Esophagus muscularis mucosa (tissue), 4 donors: ENCODE results near the gene PPP1R16B. TPM values are rescaled to one million over a fixed set of nuclear protein-coding genes. Genes with fewer than 3 reads are reported as not detected.
A peak's percentile ranks its signal among the peaks of the same experiment; 100 is the strongest.

ENCODE experiments used
- DNase-seq: peaks from one replicate; pipeline ENCODE4 v3.0.0-alpha.2; 2017; ENCODE audit errors: extremely low spot score
- H3K27ac ChIP-seq, 4 donors: fragments of 200-600 bp; sonication (generic); replicated peaks in 1 of 4; 1 replicate in 3 of 4; 2 replicates in 1 of 4; pipeline ENCODE4 v1.5.1; 2016 to 2019; ENCODE audit warnings: mild to moderate bottlenecking in 1 of 4
- H3K27me3 ChIP-seq, 4 donors: fragments of 200-600 bp; sonication (generic); one replicate each; pipeline versions ENCODE4 v1.5.1 to v1.6.0; 2016 to 2019
- H3K36me3 ChIP-seq, 4 donors: fragments of 200-600 bp; sonication (generic); one replicate each; pipeline ENCODE4 v1.5.1; 2016 to 2019
- H3K4me1 ChIP-seq, 4 donors: fragments of 200-600 bp; sonication (generic); one replicate each; pipeline ENCODE4 v1.5.1; 2016 to 2019
- H3K4me3 ChIP-seq, 4 donors: fragments of 200-600 bp; sonication (generic); 1 replicate in 2 of 4; 2 replicates in 2 of 4; pipeline ENCODE4 v1.5.1; 2016 to 2019; ENCODE audit warnings: mild to moderate bottlenecking in 4 of 4, moderate library complexity in 1 of 4
- H3K9me3 ChIP-seq, 4 donors: fragments of 200-600 bp; sonication (generic); 1 replicate in 3 of 4; 2 replicates in 1 of 4; pipeline ENCODE4 v1.5.1; 2016 to 2019
- CTCF ChIP-seq, 3 experiments: fragments of 200-600 bp in 2 of 3; fragments of 450-650 bp in 1 of 3; sonication (generic) in 2 of 3; IDR thresholded peaks; one replicate each; pipeline ENCODE4 v1.5.1; 2017 to 2019; ENCODE audit warnings: antibody characterized with exemption in 3 of 3, mild to moderate bottlenecking in 2 of 3, moderate library complexity in 1 of 3
- EP300 ChIP-seq: sonication (generic); formaldehyde crosslinking; IDR thresholded peaks from one replicate; pipeline ENCODE4 v1.6.1; 2017; ENCODE audit warnings: antibody characterized with exemption
- POLR2A ChIP-seq: fragments of 450-650 bp; IDR thresholded peaks from one replicate; pipeline ENCODE4 v1.6.1; 2017; ENCODE audit warnings: antibody characterized with exemption, moderate library complexity, mild to moderate bottlenecking, low read depth
- POLR2AphosphoS5 ChIP-seq, 2 donors: sonication (generic); formaldehyde crosslinking; IDR thresholded peaks; one replicate each; pipeline ENCODE4 v1.6.1; 2017; ENCODE audit warnings: antibody characterized with exemption in 2 of 2
- WGBS: methylation state at CpG from one replicate; pipeline ENCODE4 v1.1.5; 2018; 5-methylcytosine and 5-hydroxymethylcytosine counted together
- intact Hi-C: fragments of 100-400 bp; cut with DNase I; formaldehyde crosslinking; loops from one replicate; pipeline ENCODE4 v1.15.1; 2023
- total RNA-seq, 4 donors: library from RNA; depleted of rRNA; stranded (reverse); fragments of >200 nt; gene quantifications; one replicate each; pipeline versions ENCODE4 v1.1.0 to v1.2.1, GENCODE V29; 2016

The PPP1R16B gene
- total RNA-seq, 4 donors from 2014 or later = 3.7 to 12.1 (median 6.8) TPM

- 1% methylated on average over 48 of the region's 95 CpGs for WGBS
Measured at GRCh38 chr20:38926142-38926933, 120.8 kb downstream of the PPP1R16B start, which contains the start of gene FAM83D. Gene FAM83D, plus strand, starts transcription at chr20:38926417. Its CDS starts 26 bp downstream, at chr20:38926443.

GRCh38 chr20:38926934-38927616, 121.6 kb downstream of the PPP1R16B start:
- Histone ChIP-seq H3K27me3 (no peaks in the 10 kb centered on the region), H3K4me1 (peaks cover 16 to 45% (median 21%) of the 10 kb centered on the region in 4 donors), H3K9me3 (no peaks in the 10 kb centered on the region), H3K27ac (peak overlapping the region; percentile 77 to 91 (median 85)), H3K4me3 (peak overlapping the region; percentile 67 to 92 (median 78)), H3K36me3 (no peaks in the 10 kb centered on the region)
- WGBS = 12% methylated on average over 13 of the region's 27 CpGs
- intact Hi-C loops = loop anchor here (2.0 to 10.0 kb wide), 2 partner anchors 122 to 158 kb away; no protein-coding TSS in a partner anchor
- no peak for TF ChIP-seq POLR2AphosphoS5 (IDR thresholded peaks at IDR 0.05)
- TF ChIP-seq EP300 = no peak
- no peak for TF ChIP-seq CTCF (IDR thresholded peaks at IDR 0.05)
- TF ChIP-seq POLR2A = no peak
- DNase-seq = no peak

More at GRCh38 chr20:38926142-38926933, 120.8 kb downstream of the PPP1R16B start, which contains the start of gene FAM83D:
- DNase-seq = peak; percentile 98
- Histone ChIP-seq H3K27ac (peak within 1 kb of the TSS; percentile 77 to 91 (median 85)), H3K4me1 (peaks cover 16 to 38% (median 21%) of the 10 kb centered on the region in 4 donors), H3K9me3 (no peaks in the 10 kb centered on the region), H3K4me3 (peak within 1 kb of the TSS; percentile 67 to 92 (median 78)), H3K27me3 (peaks cover 0 to under 1% (median 0%) of the 10 kb centered on the region in 4 donors), H3K36me3 (peaks cover 0 to 4% (median 0%) of the 10 kb centered on the region in 4 donors)
- peak in 1 of 3 experiments; percentile 13 for TF ChIP-seq CTCF (IDR thresholded peaks at IDR 0.05)
- peak; percentile 89 to 99 for TF ChIP-seq POLR2AphosphoS5 (IDR thresholded peaks at IDR 0.05)
- no peak for TF ChIP-seq EP300
- TF ChIP-seq POLR2A = peak; percentile 89
- intact Hi-C loops = loop anchor here (2.0 to 10.0 kb wide), 2 partner anchors 122 to 158 kb away; no protein-coding TSS in a partner anchor

GRCh38 chr20:38927902-38928578, 122.5 kb downstream of the PPP1R16B start:
- Histone ChIP-seq H3K27me3 (no peaks in the 10 kb centered on the region), H3K27ac (peak overlapping the region; percentile 77 to 91 (median 85)), H3K4me3 (peak overlapping the region; percentile 67 to 92 (median 78)), H3K36me3 (no peaks in the 10 kb centered on the region), H3K9me3 (no peaks in the 10 kb centered on the region), H3K4me1 (peaks cover 16 to 53% (median 21%) of the 10 kb centered on the region in 4 donors)
- no peak for DNase-seq
- WGBS = 65% methylated on average over 3 of the region's 5 CpGs
- TF ChIP-seq EP300 = no peak
- peak in 1 of 2 donors; percentile 52 for TF ChIP-seq POLR2AphosphoS5 (IDR thresholded peaks at IDR 0.05)
- intact Hi-C loops = loop anchor here (2.0 to 10.0 kb wide), 3 partner anchors 109 to 157 kb away; no protein-coding TSS in a partner anchor

GRCh38 chr20:38930242-38930569, 124.7 kb downstream of the PPP1R16B start:
- H3K9me3 ChIP-seq = no peaks in the 10 kb centered on the region
- intact Hi-C loops = no loop called here
- 93% methylated on average over 1 of the region's 1 CpG for WGBS

GRCh38 chr20:38931984-38932383, 126.5 kb downstream of the PPP1R16B start:
- H3K4me1 ChIP-seq = peaks cover 3 to 68% (median 15%) of the 10 kb centered on the region in 4 donors
- H3K27ac ChIP-seq = peak overlapping the region; percentile 77 to 91 (median 85)
- TF ChIP-seq POLR2AphosphoS5 (IDR thresholded peaks at IDR 0.05) (peak in 1 of 2 donors; percentile 18), CTCF (IDR thresholded peaks at IDR 0.05) (no peak), EP300 (no peak)
- no peaks in the 10 kb centered on the region for H3K27me3 ChIP-seq
- H3K36me3 ChIP-seq = peaks cover 0 to 11% (median 0%) of the 10 kb centered on the region in 4 donors
- intact Hi-C loops = no loop called here
- DNase-seq = no peak
- peak overlapping the region in 2 of 4 donors; percentile 5 to 22 for H3K4me3 ChIP-seq
- WGBS = 90% methylated on average over 4 of the region's 4 CpGs
- H3K9me3 ChIP-seq = no peaks in the 10 kb centered on the region

More at GRCh38 chr20:38930242-38930569, 124.7 kb downstream of the PPP1R16B start:
- H3K36me3 ChIP-seq = no peaks in the 10 kb centered on the region
- peak overlapping the region; percentile 67 to 92 (median 78) for H3K4me3 ChIP-seq
- peaks cover 16 to 64% (median 22%) of the 10 kb centered on the region in 4 donors for H3K4me1 ChIP-seq
- TF ChIP-seq EP300 (no peak), POLR2A (no peak), POLR2AphosphoS5 (IDR thresholded peaks at IDR 0.05) (peak in 1 of 2 donors; percentile 46)
- no peaks in the 10 kb centered on the region for H3K27me3 ChIP-seq
- peak overlapping the region; percentile 77 to 91 (median 85) for H3K27ac ChIP-seq
- no peak for DNase-seq
